Panc1 (cell line): ENCODE results near the gene SDF2L1. TPM values are rescaled to one million over a fixed set of nuclear protein-coding genes. Genes with fewer than 3 reads are reported as not detected.

Experiments
- ATAC-seq: fragments of 200-7000 bp; cut with Tn5 transposase; 2 replicates; pipeline ENCODE4 v1.9.1; 2020; ENCODE audit warnings: mild to moderate bottlenecking, moderate library complexity
- BruUV-seq: library from RNA; stranded (reverse); fragments of 400-500 nt; replicated peaks from 2 replicates; lab custom pipeline; 2021; lab: Mats Ljungman, UMichigan
- CTCF ChIA-PET: fragments of 300-600 bp; sonication (Branson Sonifier 250); formaldehyde crosslinking; loops from one replicate; lab custom pipeline; 2022; ENCODE audit warnings: antibody characterized with exemption; lab: Charles Lee
- POLR2A ChIA-PET: fragments of 300-600 bp; sonication (Branson Sonifier 250); formaldehyde crosslinking; loops from one replicate; lab custom pipeline; 2022; ENCODE audit warnings: antibody characterized with exemption; lab: Charles Lee
- DNase-seq: peaks from one replicate; pipeline ENCODE4 v3.0.0-alpha.2; 2010; ENCODE audit warnings: low read depth, low spot score
- H3K27ac ChIP-seq: 2 replicates; pipeline ENCODE4 v1.5.1; 2011; ENCODE audit warnings: mild to moderate bottlenecking, low read length, inconsistent platforms
- H3K27me3 ChIP-seq: fragments of 200-500 bp; sonication (Bioruptor generic); 2 replicates; pipeline ENCODE4 v1.6.0; 2014; ENCODE audit warnings: low read length, inconsistent platforms; ENCODE audit not compliant: control insufficient read depth, insufficient read depth
- H3K36me3 ChIP-seq: fragments of 200-500 bp; sonication (Bioruptor generic); 2 replicates; pipeline ENCODE4 v1.5.1; 2014; ENCODE audit warnings: inconsistent platforms, mild to moderate bottlenecking, low read length, moderate library complexity; ENCODE audit not compliant: control insufficient read depth, insufficient read depth
- H3K4me1 ChIP-seq: 2 replicates; pipeline ENCODE4 v1.5.1; 2011; ENCODE audit warnings: inconsistent platforms, mild to moderate bottlenecking, low read length, moderate library complexity; ENCODE audit not compliant: control insufficient read depth, insufficient read depth
- H3K4me3 ChIP-seq, 2 experiments: 2 replicates each; pipeline ENCODE4 v1.5.1; 2011 to 2012; ENCODE audit warnings: low read depth in 2 of 2, low read length in 2 of 2, mild to moderate bottlenecking in 2 of 2, inconsistent platforms in 1 of 2, moderate library complexity in 1 of 2
- H3K9me3 ChIP-seq: fragments of 200-500 bp; sonication (Bioruptor generic); 2 replicates; pipeline ENCODE4 v1.5.1; 2014; ENCODE audit warnings: low read depth, mild to moderate bottlenecking, inconsistent platforms, low read length, moderate library complexity; ENCODE audit not compliant: control insufficient read depth, insufficient read depth
- POLR2AphosphoS5 ChIP-seq: IDR thresholded peaks from 2 replicates; pipeline ENCODE4 v1.6.1; 2012; ENCODE audit warnings: mild to moderate bottlenecking, low read depth, low read length, moderate library complexity
- SIN3A ChIP-seq: IDR thresholded peaks from 2 replicates; pipeline ENCODE4 v1.6.1; 2012; ENCODE audit warnings: low read depth, mild to moderate bottlenecking, low read length, moderate library complexity, borderline replicate concordance; ENCODE audit not compliant: insufficient read depth
- TCF7L2 ChIP-seq: IDR thresholded peaks from 2 replicates; pipeline ENCODE4 v1.6.1; 2011; ENCODE audit warnings: mild to moderate bottlenecking, low read depth, low read length, inconsistent platforms
- in situ Hi-C: cut with HindIII; loops from 2 replicates; pipeline ENCODE4 v1.10.0; 2016; ENCODE audit warnings: low sequenced_read_pairs, low pct_unique_long_range_greater_than_20kb
- intact Hi-C: fragments of 100-400 bp; cut with micrococcal nuclease; formaldehyde crosslinking; loops from one replicate; pipeline ENCODE4 v1.10.0; 2022; ENCODE audit not compliant: unreplicated experiment
- total RNA-seq: library from RNA; stranded (reverse); gene quantifications from one replicate; pipeline ENCODE4 v1.2.1, GENCODE V29; 2021; ENCODE audit not compliant: unreplicated experiment
- TF ChIP-seq, protein P1 (sequence below): fragments of 450-650 bp; IDR thresholded peaks from 2 replicates; pipeline ENCODE4 v1.5.1; 2017; ENCODE audit warnings: mild to moderate bottlenecking
- TF ChIP-seq, protein P2 (sequence below), 2 experiments: IDR thresholded peaks; 2 replicates each; pipeline ENCODE4 v1.6.1; 2011 to 2012; ENCODE audit warnings: low read depth in 2 of 2, control low read depth in 1 of 2, low read length in 1 of 2, mild to moderate bottlenecking in 1 of 2, moderate library complexity in 1 of 2; ENCODE audit not compliant: insufficient read depth in 1 of 2

SDF2L1 gene
- total RNA-seq, 1 experiment from 2014 or later: 66.0 TPM

DNA sequence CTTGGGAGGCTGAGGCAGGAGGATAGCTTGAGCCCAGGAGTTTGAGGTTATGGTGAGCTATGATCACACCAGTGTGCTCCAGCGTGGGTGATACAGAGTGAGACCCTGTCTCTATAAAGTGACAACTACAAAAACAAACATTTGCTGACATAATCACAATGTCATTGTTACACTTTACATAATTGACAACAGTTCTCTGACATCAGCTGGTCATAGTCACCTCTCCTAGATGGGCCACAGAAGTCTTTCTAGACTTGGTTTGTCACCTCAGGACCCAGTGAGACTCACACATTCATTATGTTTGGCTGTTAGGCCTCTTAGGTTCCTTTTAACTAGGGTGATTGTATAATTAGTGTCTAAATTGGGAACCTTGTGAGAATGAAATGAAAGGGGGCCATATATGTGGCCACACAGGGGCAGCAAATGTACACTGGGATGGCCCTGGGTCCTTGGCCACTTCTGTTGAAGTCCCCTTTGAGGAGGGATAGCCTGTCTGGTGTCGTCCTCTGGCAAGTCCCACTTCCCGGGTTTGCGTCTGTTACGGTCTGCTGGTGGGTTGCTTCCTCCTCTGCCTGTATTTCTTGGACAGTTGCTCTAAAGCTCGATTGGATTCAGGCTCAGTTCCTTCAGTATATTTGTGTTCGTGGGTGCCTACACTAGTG lies 17.9 kb downstream of the SDF2L1 start:
- CTCF ChIA-PET: no interaction called here
- in situ Hi-C loops (no loop called here), intact Hi-C loops (no loop called here)
- Histone ChIP-seq H3K9me3 (no peaks in the 10 kb centered on the region), H3K4me1 (peaks cover 2% of the 10 kb centered on the region), H3K4me3 (no peak overlapping the region), H3K27ac (no peak overlapping the region), H3K36me3 (no peaks in the 10 kb centered on the region), H3K27me3 (no peaks in the 10 kb centered on the region)
- no peak for DNase-seq
- TSS peak; percentile 46 for BruUV-seq
- no peak for ATAC-seq
- POLR2A ChIA-PET: interaction anchor here (0.7 kb wide), 1 partner anchor 10 kb away, joined by 4 read pairs; no protein-coding TSS in a partner anchor
- TF ChIP-seq, protein P1, sequence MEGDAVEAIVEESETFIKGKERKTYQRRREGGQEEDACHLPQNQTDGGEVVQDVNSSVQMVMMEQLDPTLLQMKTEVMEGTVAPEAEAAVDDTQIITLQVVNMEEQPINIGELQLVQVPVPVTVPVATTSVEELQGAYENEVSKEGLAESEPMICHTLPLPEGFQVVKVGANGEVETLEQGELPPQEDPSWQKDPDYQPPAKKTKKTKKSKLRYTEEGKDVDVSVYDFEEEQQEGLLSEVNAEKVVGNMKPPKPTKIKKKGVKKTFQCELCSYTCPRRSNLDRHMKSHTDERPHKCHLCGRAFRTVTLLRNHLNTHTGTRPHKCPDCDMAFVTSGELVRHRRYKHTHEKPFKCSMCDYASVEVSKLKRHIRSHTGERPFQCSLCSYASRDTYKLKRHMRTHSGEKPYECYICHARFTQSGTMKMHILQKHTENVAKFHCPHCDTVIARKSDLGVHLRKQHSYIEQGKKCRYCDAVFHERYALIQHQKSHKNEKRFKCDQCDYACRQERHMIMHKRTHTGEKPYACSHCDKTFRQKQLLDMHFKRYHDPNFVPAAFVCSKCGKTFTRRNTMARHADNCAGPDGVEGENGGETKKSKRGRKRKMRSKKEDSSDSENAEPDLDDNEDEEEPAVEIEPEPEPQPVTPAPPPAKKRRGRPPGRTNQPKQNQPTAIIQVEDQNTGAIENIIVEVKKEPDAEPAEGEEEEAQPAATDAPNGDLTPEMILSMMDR: no peak
- TF ChIP-seq, protein P2, sequence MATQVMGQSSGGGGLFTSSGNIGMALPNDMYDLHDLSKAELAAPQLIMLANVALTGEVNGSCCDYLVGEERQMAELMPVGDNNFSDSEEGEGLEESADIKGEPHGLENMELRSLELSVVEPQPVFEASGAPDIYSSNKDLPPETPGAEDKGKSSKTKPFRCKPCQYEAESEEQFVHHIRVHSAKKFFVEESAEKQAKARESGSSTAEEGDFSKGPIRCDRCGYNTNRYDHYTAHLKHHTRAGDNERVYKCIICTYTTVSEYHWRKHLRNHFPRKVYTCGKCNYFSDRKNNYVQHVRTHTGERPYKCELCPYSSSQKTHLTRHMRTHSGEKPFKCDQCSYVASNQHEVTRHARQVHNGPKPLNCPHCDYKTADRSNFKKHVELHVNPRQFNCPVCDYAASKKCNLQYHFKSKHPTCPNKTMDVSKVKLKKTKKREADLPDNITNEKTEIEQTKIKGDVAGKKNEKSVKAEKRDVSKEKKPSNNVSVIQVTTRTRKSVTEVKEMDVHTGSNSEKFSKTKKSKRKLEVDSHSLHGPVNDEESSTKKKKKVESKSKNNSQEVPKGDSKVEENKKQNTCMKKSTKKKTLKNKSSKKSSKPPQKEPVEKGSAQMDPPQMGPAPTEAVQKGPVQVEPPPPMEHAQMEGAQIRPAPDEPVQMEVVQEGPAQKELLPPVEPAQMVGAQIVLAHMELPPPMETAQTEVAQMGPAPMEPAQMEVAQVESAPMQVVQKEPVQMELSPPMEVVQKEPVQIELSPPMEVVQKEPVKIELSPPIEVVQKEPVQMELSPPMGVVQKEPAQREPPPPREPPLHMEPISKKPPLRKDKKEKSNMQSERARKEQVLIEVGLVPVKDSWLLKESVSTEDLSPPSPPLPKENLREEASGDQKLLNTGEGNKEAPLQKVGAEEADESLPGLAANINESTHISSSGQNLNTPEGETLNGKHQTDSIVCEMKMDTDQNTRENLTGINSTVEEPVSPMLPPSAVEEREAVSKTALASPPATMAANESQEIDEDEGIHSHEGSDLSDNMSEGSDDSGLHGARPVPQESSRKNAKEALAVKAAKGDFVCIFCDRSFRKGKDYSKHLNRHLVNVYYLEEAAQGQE (IDR thresholded peaks at IDR 0.05; ENCODE audit: insufficient read depth in 1 of 2, low read depth in 2 of 2, low read length in 1 of 2): no peak
- TF ChIP-seq TCF7L2 (no peak), POLR2AphosphoS5 (no peak), SIN3A (no peak)

DNA sequence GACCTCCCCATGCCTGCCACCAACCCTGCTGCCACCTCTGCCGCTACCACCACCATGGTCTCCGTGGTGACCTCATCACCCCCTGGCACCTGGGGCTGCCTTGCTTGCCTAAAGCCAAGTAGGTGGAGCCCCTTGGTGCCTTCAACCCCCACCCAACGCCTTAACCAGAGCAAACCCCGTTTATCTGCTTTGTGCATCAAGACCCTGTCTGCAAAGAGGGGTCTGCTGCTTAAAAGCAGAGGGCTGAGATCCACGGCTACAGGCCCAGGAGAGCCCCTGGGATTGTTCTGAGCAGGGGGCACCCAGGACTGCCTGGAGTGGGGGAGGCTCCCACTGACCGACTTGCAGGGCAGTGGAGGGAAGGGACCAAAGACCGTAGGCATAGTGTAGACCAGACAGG lies 18.8 kb downstream of the SDF2L1 start:
- ChIA-PET CTCF (no interaction called here), POLR2A (no interaction called here)
- no peak for DNase-seq
- in situ Hi-C loops: no loop called here
- Histone ChIP-seq H3K4me3 (no peak overlapping the region), H3K27ac (no peak overlapping the region), H3K27me3 (no peaks in the 10 kb centered on the region), H3K9me3 (no peaks in the 10 kb centered on the region), H3K4me1 (peaks cover 2% of the 10 kb centered on the region), H3K36me3 (no peaks in the 10 kb centered on the region)
- intact Hi-C loops: no loop called here
- TF ChIP-seq SIN3A: no peak
- TF ChIP-seq TCF7L2: no peak
- TF ChIP-seq, protein P1: no peak
- no peak for TF ChIP-seq POLR2AphosphoS5
- TF ChIP-seq, protein P2 (IDR thresholded peaks at IDR 0.05; ENCODE audit: insufficient read depth in 1 of 2, low read depth in 2 of 2, low read length in 1 of 2): no peak
- BruUV-seq: no TSS peak
- no peak for ATAC-seq
